Measurements from ENCODE around the gene SYNDIG1L.
"Not testable (repeated sequence)": the region's sequence is repeated elsewhere in the genome, so short reads cannot be mapped to it uniquely, and the experiment has no call there.

SYNDIG1L gene

GRCh38 chr14:74402401-74403251, 23.4 kb downstream of the SYNDIG1L start:
- DNase-seq = peak; percentile 46

- peak; percentile 86 for DNase-seq
These were observed 24.3 kb downstream of the SYNDIG1L start for GRCh38 chr14:74401504-74402241.

- no peak for DNase-seq
These were observed 25.0 kb downstream of the SYNDIG1L start for GRCh38 chr14:74400919-74401503.

- no peak for DNase-seq
These were observed 25.9 kb downstream of the SYNDIG1L start for GRCh38 chr14:74400031-74400685.

- no peak for DNase-seq
These were observed 30.9 kb downstream of the SYNDIG1L start for GRCh38 chr14:74395094-74395493.

- no peak for DNase-seq
These were observed 31.5 kb downstream of the SYNDIG1L start for GRCh38 chr14:74394549-74394948.

GRCh38 chr14:74392616-74393570, 33.1 kb downstream of the SYNDIG1L start:
- no peak for DNase-seq

GRCh38 chr14:74391479-74391878, 34.5 kb downstream of the SYNDIG1L start:
- DNase-seq = no peak

- DNase-seq = not testable (repeated sequence)
These were observed 35.5 kb downstream of the SYNDIG1L start for GRCh38 chr14:74390505-74390904.

- no peak for DNase-seq
These were observed 36.0 kb downstream of the SYNDIG1L start for GRCh38 chr14:74389980-74390379.

GRCh38 chr14:74382231-74382630, 43.8 kb downstream of the SYNDIG1L start:
- DNase-seq = no peak

- not testable (repeated sequence) for DNase-seq
These were observed 44.4 kb downstream of the SYNDIG1L start for GRCh38 chr14:74381571-74381970.

- no peak for DNase-seq
These were observed 45.2 kb downstream of the SYNDIG1L start for GRCh38 chr14:74380845-74381244.

- DNase-seq = no peak
These were observed 45.8 kb downstream of the SYNDIG1L start for GRCh38 chr14:74380172-74380571.

- no peak for DNase-seq
These were observed 47.9 kb downstream of the SYNDIG1L start for GRCh38 chr14:74377976-74378690.

GRCh38 chr14:74368441-74368840, 57.6 kb downstream of the SYNDIG1L start:
- no peak for DNase-seq

GRCh38 chr14:74368026-74368425, 58.0 kb downstream of the SYNDIG1L start:
- DNase-seq = no peak

- no peak for DNase-seq
These were observed 61.6 kb downstream of the SYNDIG1L start for GRCh38 chr14:74364271-74364880.

- peak; percentile 62 for DNase-seq
These were observed 63.6 kb downstream of the SYNDIG1L start for GRCh38 chr14:74362361-74362915.

- DNase-seq = no peak
These were observed 65.8 kb downstream of the SYNDIG1L start for GRCh38 chr14:74360163-74360562.

Measured in CD4-positive, alpha-beta T cell treated with Interleukin-15 for 1 hour (primary cell).